ENCODE measurements around the gene SNX27. TPM values are rescaled to one million over a fixed set of nuclear protein-coding genes. Genes with fewer than 3 reads are reported as not detected.

The SNX27 gene
- total RNA-seq, 2 donors from 2014 or later = 41.2 to 47.3 TPM

- no peaks in the 10 kb centered on the region for H3K9me3 Mint-ChIP-seq
Measured at GRCh38 chr1:151706464-151707415, 94.9 kb downstream of the SNX27 start.

GRCh38 chr1:151707541-151708065 lies 95.8 kb downstream of the SNX27 start:
- Histone ChIP-seq H3K27me3 (ENCODE audit: control insufficient read depth, insufficient read depth, low read length, poor library complexity, severe bottlenecking) (no peaks in the 10 kb centered on the region), H3K27ac (ENCODE audit: low read depth, low read length) (no peak overlapping the region), H3K4me3 (ENCODE audit: low read length) (no peak overlapping the region), H3K9ac (ENCODE audit: extremely low read depth, low read length, poor library complexity, severe bottlenecking) (no peak overlapping the region), H3K9me3 (ENCODE audit: control insufficient read depth, low read length) (no peaks in the 10 kb centered on the region), H3K36me3 (ENCODE audit: control insufficient read depth, insufficient read depth, low read length) (no peaks in the 10 kb centered on the region), H3K4me1 (ENCODE audit: control insufficient read depth, insufficient read depth, low read length) (no peaks in the 10 kb centered on the region)
- DNase-seq = no peak
- H3K4me1 Mint-ChIP-seq = peaks cover 5% of the 10 kb centered on the region
- no peak overlapping the region for H3K4me3 Mint-ChIP-seq
- no peak for TF ChIP-seq CTCF (conservative IDR thresholded peaks at IDR 0.05)
- peaks cover 1% of the 10 kb centered on the region for H3K27me3 Mint-ChIP-seq (ENCODE audit: insufficient read depth)
- 94 to 100% methylated on average over 3 to 15 of the region's 15 CpGs for WGBS, 2 experiments (ENCODE audit: insufficient coverage in 1 of 2, insufficient read length in 1 of 2)
- H3K36me3 Mint-ChIP-seq (ENCODE audit: low read depth) = no peaks in the 10 kb centered on the region
- H3K9me3 Mint-ChIP-seq = no peaks in the 10 kb centered on the region
- H3K27ac Mint-ChIP-seq = no peak overlapping the region

More at GRCh38 chr1:151706464-151707415, 94.9 kb downstream of the SNX27 start:
- DNase-seq = no peak
- no peak overlapping the region for H3K27ac Mint-ChIP-seq
- no peak overlapping the region for H3K4me3 Mint-ChIP-seq
- no peak for TF ChIP-seq CTCF (conservative IDR thresholded peaks at IDR 0.05)
- no peaks in the 10 kb centered on the region for H3K4me1 Mint-ChIP-seq
- H3K27me3 Mint-ChIP-seq (ENCODE audit: insufficient read depth) = no peaks in the 10 kb centered on the region
- H3K27ac ChIP-seq (ENCODE audit: low read depth, low read length) = no peak overlapping the region
- H3K9ac ChIP-seq (ENCODE audit: extremely low read depth, low read length, poor library complexity, severe bottlenecking) = no peak overlapping the region
- H3K36me3 Mint-ChIP-seq (ENCODE audit: low read depth) = no peaks in the 10 kb centered on the region
- peaks cover 3% of the 10 kb centered on the region for H3K36me3 ChIP-seq (ENCODE audit: control insufficient read depth, insufficient read depth, low read length)
- no peaks in the 10 kb centered on the region for H3K9me3 ChIP-seq (ENCODE audit: control insufficient read depth, low read length)
- no peak overlapping the region for H3K4me3 ChIP-seq (ENCODE audit: low read length)
- H3K4me1 ChIP-seq (ENCODE audit: control insufficient read depth, insufficient read depth, low read length) = no peaks in the 10 kb centered on the region
- 89 to 91% methylated on average over 9 to 21 of the region's 21 CpGs for WGBS, 2 experiments (ENCODE audit: insufficient coverage in 1 of 2, insufficient read length in 1 of 2)
- no peaks in the 10 kb centered on the region for H3K27me3 ChIP-seq (ENCODE audit: control insufficient read depth, insufficient read depth, low read length, poor library complexity, severe bottlenecking)

- TF ChIP-seq CTCF (conservative IDR thresholded peaks at IDR 0.05) = no peak
- Mint-ChIP-seq H3K4me1 (peaks cover 8% of the 10 kb centered on the region), H3K27me3 (ENCODE audit: insufficient read depth) (peaks cover 3% of the 10 kb centered on the region), H3K27ac (no peak overlapping the region), H3K9me3 (no peaks in the 10 kb centered on the region), H3K36me3 (ENCODE audit: low read depth) (no peaks in the 10 kb centered on the region), H3K4me3 (no peak overlapping the region)
- Histone ChIP-seq H3K9me3 (ENCODE audit: control insufficient read depth, low read length) (no peaks in the 10 kb centered on the region), H3K36me3 (ENCODE audit: control insufficient read depth, insufficient read depth, low read length) (no peaks in the 10 kb centered on the region), H3K9ac (ENCODE audit: extremely low read depth, low read length, poor library complexity, severe bottlenecking) (no peak overlapping the region), H3K4me3 (ENCODE audit: low read length) (no peak overlapping the region), H3K4me1 (ENCODE audit: control insufficient read depth, insufficient read depth, low read length) (no peaks in the 10 kb centered on the region), H3K27me3 (ENCODE audit: control insufficient read depth, insufficient read depth, low read length, poor library complexity, severe bottlenecking) (no peaks in the 10 kb centered on the region), H3K27ac (ENCODE audit: low read depth, low read length) (no peak overlapping the region)
- DNase-seq = no peak
- WGBS, 2 experiments (ENCODE audit: insufficient coverage in 1 of 2, insufficient read length in 1 of 2) = 60 to 85% methylated on average over 4 to 15 of the region's 15 CpGs
Measured at GRCh38 chr1:151708891-151709290, 97.0 kb downstream of the SNX27 start.
